Hypothalamus (tissue), 51 donors: ENCODE results near the gene ITGA1.
"Not testable (repeated sequence)": the region's sequence is repeated elsewhere in the genome, so short reads cannot be mapped to it uniquely, and the experiment has no call there.

Experiments
- DNase-seq, 51 donors: peaks; one replicate each; lab custom pipeline; 2025; lab: John Stamatoyannopoulos, UW

ITGA1 gene

DNA sequence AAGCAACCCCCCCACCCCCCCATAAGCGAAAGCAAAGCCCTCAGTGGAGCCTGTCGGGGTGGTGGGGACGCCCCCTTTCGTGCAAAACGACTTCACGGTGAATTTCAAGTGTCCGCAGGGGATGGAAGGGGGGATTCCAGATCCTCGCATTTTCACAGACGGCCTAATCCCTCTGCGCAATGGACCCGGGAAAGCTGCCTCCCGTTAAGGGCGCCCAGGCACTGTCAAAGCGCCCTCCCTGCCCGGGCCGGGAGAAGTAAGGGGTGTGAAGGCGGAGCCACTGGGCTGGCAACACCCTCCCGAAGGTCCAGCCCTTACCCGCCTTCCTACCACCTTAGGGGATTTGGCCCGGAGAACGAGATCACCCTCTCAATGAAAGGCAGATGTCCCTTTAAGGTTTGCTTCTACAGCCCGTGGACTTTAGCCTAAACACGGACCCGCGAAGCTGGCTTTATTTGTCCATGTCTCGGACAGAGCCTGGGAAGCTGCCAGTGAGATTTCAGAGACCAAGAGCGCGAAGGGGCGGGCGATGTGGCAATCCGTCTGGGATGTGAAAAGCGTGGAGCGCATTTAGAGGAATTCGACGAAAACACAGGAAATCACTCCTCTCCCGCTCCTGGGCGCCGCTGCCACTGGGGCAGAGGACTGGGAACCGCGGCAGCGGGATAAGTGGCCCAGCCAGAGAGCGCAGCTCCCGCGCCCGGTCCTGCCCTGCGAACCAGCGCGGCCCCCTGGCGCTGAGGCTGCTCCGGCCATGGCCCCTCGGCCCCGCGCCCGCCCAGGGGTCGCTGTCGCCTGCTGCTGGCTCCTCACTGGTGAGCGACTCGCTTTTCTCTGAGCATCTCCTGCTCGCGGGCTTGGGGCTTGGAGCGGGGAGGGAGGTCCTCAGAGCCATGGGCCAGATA lies at the start of gene ITGA1, which contains the start of gene PELO:
Gene ITGA1 (plus strand): TSS at position 317 of the 905 bp plus-strand sequence. CDS start 438 bp downstream, at position 755.
Gene PELO (plus strand): TSS at position 317 of the 905 bp plus-strand sequence. CDS start 12,479 bp downstream, outside the sequence.
- DNase-seq, result peak in 38 of 51 donors; percentile 5 to 57 (median 28)

DNA sequence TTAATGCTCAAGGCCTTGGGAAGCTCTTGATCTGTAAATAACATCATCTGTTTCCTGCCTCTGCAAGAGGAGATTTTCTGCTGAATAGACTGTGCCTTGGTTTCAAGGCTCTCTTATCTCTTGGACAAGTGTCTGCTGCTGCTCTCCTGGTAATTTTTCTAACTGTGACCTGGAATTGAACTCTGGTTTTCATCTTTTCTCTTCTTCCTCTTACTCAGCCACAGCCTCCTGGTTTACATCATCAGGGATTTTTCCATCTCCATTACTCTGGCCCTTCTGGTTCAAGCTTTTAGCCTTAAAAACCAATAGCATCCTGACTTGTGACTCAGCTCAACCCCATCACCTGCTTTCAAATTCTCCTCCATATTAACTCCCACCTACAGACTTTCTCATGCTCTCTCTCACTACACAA lies 49.6 kb upstream of the ITGA1 start:
- no peak for DNase-seq

DNA sequence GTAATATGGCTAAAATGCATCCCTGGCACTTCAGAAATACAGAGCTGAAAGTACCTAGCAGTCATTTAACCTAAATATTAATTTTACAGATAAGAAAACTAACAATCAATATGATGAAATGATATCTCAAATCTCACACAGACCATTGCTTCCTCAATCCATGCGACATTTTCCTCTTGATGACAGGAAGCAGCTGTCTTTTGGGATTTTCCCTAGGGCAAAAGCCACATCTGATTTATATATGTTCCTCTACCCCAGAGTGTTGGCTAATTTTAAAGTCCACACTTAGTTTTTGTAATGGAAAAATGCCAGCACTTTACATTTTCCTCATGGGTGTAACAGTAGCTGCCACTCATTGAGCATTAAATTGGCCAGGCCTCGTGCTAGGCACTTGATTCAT lies 47.7 kb upstream of the ITGA1 start:
- no peak for DNase-seq

DNA sequence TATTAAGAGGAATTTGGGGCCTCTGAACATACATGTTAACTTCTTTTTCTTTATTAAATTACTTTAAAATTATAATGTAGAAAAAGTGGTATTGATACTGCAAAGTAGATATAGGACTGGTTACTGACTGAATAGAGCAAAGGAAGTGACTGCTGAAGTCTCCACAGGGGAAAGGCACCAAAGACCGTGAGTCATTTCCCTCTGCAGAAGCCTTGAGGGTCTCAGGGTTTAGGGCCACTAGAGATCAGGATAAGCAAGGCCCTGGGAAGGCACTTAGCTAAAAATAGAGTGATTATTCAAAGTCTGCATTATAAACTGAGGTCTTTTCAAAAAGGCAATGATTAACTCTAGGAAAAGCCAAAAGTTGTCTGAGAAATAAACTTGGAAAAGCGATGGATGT lies 44.7 kb upstream of the ITGA1 start:
- no peak for DNase-seq

DNA sequence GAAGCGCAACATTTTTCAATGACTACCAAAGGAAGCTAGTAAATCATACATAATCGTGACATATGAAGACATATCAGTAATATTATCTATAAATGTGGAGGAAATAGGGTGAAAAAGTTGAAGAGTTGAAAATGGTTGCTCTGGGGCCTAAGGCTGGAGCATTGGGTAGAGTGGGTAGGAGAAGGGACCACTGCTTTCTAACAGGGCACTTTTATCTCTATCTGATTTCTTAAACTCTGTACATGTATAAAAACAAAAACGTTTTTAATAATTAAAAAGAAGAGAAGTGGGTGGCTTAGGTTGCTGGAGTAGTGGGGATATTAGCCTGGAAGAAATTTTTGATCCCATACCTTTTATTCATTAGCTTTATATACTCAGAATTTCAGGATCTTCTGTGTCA lies 44.2 kb upstream of the ITGA1 start:
- no peak for DNase-seq

DNA sequence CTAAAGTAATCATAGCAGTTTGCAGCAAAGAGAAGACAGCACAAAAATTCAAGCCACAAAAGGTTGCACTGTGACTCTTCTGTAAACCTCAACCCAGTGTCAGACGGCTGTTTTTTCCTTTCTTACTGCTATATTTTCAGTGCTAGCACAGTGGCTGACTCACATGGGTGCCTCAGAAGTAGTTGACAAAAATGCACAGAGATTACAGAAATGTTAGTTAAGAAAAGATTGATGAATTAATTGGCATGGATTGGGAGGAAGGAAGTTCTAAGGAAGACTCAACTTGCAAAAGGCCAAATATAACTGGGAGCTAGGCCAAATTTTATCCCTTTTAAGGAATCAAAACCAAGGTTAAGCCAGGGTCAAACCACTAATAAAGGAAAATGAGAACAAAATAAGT lies 43.7 kb upstream of the ITGA1 start:
- no peak for DNase-seq

DNA sequence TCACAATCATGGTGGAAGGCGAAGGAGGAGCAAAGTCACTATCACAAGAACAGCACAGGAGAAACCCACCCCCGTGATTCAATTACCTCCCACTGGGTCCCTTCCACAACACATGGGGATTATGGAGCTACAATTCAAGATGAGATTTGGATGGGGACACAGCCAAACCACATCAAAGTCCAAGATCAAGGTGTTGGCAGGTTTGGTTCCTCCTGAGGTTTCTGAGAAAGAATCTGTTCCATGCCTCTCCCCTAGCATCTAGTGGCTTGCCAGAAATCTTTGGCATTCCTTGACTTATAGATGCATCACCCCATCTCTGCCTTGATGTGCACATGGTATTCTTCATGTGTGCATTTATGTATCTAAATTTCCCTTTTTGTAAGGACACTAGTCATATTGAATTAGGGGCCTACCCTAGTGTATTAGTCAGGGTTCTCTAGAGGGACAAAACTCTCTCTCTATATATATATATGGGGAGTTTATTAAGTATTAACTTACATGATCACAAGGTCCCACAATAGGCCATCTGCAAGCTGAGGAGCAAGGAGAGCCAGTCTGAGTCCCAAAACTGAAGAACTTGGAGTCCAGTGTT lies 42.8 kb upstream of the ITGA1 start:
- not testable (repeated sequence) for DNase-seq

DNA sequence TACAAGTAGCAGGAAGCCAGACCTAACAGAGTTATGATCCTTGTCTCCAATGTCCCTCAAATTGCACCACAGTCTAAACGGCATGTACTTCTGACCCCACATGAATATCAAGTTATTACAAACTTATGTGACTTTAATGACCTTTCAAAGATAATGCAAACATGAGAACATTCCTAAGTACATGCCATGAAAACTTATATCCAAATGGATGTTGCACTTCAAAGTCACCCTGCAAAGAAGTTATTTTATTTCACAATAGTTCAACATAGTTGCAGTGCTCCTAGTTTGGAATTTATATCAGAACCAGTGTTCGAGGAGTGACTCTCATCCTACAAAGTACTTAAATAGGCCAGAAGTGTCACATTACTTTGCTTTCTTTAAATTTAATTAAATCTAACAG lies 41.2 kb upstream of the ITGA1 start:
- DNase-seq, result no peak

DNA sequence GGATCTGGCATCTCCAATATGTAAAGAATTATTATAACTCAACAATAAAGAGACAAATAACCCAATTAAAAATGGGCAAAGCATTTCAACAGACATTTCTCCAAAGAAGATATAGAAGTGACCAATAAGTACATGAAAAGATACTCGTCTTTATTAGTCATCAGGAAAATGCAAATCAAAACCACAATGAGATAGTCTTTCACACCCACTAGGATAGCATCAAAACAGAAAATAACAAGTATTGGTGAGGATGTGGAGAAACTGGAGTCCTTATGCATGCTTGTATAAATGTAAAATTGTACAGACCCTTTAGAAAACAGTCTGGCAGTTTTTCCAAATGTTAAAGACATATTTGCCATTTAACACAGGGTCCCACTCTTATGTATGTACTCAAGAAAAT lies 39.1 kb upstream of the ITGA1 start:
- DNase-seq, result no peak

DNA sequence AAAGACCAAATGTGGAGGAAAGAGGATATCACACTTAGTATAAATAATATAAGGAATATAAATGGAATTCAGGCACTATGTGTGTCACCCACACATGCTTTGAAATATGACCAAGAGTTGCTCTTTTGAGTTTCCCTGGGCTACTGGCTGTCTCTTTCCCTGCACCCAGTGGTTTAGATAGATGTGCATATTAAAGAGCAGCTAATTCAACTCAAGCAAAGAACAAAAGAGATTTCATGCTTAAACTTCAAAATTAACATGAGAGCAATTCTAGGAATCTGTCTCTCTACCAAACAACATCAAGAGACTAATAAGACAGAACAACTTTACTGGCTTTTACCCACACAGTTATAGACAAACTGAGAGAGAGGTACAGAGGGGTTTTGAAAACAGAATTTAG lies 38.0 kb upstream of the ITGA1 start:
- DNase-seq, result no peak

DNA sequence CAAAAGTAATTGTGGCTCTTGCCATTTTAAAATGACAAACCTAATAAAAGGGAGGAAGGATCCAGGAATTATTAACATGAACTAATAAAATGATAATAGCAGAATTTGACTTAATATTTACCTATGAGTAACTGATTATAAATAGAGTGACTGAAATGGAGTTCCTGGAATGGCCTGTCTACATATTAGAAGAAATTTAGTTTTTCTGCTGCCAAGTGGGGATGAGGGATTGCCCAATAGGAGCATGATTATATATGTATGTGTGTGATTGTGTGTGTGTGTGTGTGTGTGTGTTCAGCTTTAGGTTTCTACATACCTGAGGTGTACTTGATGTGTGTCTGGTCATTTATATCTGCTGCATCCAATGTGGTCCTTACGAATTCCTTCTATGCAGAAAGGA lies 36.6 kb upstream of the ITGA1 start:
- DNase-seq, result no peak

DNA sequence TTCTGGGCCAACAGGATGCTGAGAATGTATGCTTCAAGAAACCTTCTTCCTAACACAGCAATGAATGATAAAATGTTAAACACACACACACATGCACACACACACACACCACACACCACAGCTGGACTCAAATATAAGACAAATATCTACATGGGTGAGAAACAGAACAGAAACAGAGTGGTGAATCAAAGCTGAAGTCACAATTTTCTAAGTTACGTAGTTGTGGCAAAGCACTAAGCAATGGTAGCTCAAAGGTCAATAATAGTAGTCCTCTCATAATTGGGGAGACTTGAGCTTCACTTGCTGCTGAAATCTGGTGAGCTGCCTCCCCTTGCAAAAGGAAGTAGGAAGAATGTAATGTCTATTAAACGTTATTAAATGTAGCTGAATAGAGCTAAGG lies 33.7 kb upstream of the ITGA1 start:
- no peak for DNase-seq

DNA sequence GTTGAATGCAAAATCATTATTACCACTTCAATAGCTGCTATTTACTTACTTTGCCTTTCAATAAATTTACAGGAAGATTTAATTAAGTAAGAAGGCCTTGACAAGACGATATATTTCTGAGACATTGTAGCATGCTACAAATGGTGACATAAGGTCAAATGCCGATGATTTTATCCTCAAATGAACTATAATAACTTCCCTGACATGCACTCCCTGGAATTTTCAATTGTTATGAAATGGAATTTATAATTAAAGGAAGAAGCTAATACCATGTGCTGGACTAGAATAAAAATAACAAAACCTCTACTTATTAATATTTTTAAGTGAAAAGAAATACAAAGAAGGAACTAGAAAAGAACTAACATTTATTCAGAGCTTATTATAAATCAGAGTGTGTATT lies 30.2 kb upstream of the ITGA1 start:
- DNase-seq, result no peak

DNA sequence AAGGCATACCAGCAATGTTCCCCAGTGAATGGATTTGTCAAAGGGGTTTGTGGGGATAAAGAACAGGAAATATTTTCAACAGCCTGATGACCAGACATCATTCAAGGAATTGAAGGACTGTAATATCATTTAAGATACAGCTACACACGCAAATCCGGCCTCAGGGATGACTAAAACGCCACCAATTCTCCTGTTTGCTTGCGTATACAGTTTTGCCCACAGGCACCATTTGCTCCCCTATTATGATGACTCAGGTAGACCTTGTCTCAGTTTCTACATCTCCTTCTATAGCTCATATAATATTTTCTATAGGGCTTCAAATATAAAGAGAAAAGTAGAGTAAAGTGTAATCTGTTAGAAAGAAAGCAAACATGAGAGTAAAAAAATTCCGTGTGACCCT lies 29.7 kb upstream of the ITGA1 start:
- no peak for DNase-seq

DNA sequence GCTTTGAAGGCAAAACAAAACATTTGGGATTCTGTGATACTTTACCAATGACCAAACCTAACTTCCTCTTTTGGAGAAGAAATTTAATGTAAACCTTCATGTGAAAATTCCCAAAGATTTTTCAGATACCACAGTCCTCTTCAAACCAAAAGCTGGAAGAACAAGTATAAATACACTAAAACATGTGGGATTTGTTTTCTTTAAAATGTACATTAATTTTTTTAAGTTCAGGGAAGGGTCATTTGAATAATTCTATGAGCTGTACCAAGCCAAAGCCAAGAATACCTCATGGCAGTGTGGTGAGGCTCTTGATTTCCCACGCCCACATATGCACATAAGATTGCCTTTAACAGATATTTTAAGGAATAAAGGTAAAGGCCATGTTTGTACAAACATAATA lies 28.4 kb upstream of the ITGA1 start:
- DNase-seq, result no peak

DNA sequence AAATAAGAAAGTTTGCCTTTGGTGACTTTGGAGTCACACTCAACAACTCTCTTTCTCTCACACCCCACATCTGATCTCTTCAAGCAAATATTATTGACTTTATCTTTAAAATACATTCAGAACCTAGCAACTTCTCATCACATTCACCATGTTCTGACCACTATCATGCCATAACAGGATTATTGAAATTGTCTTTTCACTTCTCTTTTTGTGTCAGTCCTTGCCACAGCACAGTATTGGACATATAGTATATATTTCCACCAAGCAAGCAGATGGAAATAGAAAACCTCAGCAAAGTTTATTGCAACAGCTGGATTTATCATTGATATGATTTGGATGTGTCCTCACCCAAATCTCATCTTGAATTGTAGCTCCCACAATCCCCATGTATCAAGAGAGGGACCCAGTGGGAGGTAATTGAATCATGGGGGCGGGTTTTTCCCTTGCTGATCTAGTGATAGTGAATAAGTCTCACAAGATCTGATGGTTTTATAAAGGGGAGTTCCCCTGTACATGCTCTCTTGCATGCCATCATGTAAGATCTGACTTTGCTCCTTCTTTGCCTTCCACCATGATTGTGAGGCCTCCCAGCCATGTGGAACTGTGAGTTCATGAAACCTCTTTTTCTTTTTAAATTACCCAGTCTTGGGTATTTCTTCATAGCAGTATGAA lies 26.9 kb upstream of the ITGA1 start:
- no peak for DNase-seq

DNA sequence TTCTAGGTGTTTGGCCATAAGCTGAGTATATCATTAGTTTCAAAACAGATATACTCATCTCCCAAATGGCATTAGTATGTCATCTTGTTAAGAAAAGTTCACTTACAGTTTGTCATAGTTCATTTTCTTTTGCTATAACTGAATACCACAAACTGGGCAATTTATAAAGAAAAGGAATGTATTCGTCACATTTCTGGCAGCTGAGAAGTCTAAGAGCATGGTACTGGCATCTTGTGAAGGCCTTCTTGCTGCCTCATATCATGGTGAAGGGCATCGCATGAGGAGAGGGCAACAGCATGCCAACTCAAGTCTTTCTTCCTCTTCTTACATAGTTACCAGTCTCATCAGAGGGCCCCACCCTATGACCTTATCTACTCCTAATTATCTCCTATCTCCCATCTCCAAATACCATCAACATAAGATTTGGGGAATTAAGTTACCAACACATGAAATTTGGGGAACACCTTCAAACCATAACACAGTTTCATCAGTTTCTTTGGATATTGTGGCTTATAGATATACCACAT lies 20.4 kb upstream of the ITGA1 start:
- no peak for DNase-seq

DNA sequence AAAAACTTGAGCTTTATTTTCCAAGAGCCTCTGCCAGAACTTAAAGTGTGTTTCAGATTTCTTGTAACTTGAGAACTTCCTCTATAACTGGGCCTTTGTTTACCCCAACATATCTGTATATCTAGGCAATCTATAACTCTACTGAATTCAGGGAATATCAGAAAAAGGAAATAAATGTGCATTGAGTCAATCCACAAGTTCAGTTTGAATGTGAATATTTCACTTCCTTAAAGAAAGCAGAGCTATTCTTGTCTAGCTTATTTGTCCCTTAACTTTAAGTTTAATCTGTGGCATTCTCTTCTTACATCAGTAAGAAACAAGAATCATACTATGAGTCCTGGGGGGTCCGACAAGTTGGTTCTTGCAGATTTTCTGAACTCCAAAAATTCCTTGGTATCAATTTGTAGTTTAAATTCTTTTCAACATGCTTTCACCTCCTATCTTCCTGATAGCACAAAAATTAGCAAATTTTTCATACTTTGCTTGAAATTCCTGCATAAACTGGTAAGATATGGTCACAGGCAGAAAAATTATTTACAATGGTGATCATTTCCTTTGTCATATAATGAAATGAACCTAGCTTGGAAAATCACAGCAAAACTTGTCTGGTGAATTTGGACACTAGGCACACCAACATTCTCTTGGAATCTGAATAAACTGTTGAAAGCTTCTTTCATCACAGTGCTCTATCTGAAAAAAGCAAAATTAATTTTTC lies 19.8 kb upstream of the ITGA1 start:
- DNase-seq, result no peak

DNA sequence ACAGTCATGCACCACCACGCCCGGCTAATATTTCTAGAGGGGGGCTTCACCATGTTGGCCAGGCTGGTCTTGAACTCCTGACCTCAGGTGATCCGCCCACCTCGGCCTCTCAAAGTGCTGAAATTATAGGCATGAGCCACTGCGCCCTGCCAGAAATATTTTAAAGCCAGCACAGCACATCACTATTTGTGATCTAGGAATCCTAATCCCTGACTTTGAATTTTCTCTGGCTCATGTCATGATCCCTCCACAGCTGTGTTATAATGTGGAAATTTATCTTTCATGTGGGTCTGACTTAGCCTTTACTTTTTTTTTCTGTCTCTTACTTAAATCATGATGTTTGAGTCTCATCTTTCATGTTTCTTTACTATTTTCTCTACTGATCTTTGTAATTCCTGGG lies 18.7 kb upstream of the ITGA1 start:
- no peak for DNase-seq

DNA sequence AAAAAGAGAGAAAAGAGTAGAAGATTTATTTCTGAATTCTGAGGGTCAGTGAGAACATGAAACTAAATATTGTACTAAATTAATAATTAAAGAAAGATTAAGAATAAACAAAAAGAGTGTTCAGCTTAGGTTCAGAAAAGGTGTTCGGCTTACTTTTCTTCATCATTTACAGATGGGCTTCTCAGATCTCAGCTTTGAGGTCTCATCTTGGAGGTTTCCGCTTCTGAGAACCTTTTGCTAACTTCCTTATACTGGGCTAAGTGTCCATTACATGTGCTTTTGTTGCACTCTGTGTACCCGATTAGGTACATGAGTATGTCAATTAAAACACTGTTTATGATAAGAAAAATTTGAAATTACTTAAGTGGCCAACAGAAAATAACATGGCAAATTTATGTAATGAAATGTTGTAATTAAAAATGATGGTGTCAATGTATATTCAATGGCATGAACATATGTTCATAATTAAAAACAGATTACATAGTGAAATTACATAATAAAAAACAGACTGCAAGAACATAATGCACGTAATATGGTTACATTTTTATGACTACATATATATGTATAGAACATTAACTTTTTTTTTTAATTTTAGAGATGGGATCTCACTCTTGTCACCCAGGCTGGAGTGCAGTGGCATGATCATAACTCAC lies 17.3 kb upstream of the ITGA1 start:
- no peak for DNase-seq
